ENCODE data around the gene SVBP. TPM values are rescaled to one million over a fixed set of nuclear protein-coding genes. Genes with fewer than 3 reads are reported as not detected.

The SVBP gene
- total and polyA plus RNA-seq, 2 of the 8 experiments (the other 6 are each of a cell fraction or from before 2014, with no cell fraction given) = 29.7 to 30.2 TPM

- TF ChIP-seq CHD7 (IDR thresholded peaks at IDR 0.05; ENCODE audit: insufficient replicate concordance, low read length) = no peak
- peak; percentile 92 for TF ChIP-seq MAX (IDR thresholded peaks at IDR 0.05)
- TF ChIP-seq E2F6 (IDR thresholded peaks at IDR 0.05) = peak; percentile 73
- no peak for TF ChIP-seq BRCA1 (IDR thresholded peaks at IDR 0.05; ENCODE audit: low read depth, low read length)
- no peak for TF ChIP-seq EGR1 (IDR thresholded peaks at IDR 0.05; ENCODE audit: borderline replicate concordance, low read depth, low read length)
- TF ChIP-seq NANOG (IDR thresholded peaks at IDR 0.05; ENCODE audit: insufficient read depth, low read depth, low read length, poor library complexity, severe bottlenecking) = no peak
- no peak for TF ChIP-seq GABPA (IDR thresholded peaks at IDR 0.05; ENCODE audit: borderline replicate concordance, insufficient read depth, low read length)
- no peak for TF ChIP-seq CBX8 (IDR thresholded peaks at IDR 0.05; ENCODE audit: borderline replicate concordance, low read depth, low read length)
- TF ChIP-seq SIN3A (conservative IDR thresholded peaks at IDR 0.05 in 1 of 2, IDR thresholded peaks at IDR 0.05 in 1 of 2; ENCODE audit: low read depth in 1 of 2, low read length in 2 of 2) = 0 out of 4 replicates have a peak, but pooled peaks of 1 of the 2 experiments have one; percentile 22
- TF ChIP-seq SIX5 (IDR thresholded peaks at IDR 0.05; ENCODE audit: low read depth, low read length) = no peak
- no peak for TF ChIP-seq SIRT6 (IDR thresholded peaks at IDR 0.05; ENCODE audit: low read length)
These were observed 28.7 kb upstream of the SVBP start (continued) for GRCh38 chr1:42845866-42846256.

Measured in H1 (cell line).